Neural cell (in vitro differentiated cells): ENCODE measurements around the gene PPARGC1A. TPM values are rescaled to one million over a fixed set of nuclear protein-coding genes. Genes with fewer than 3 reads are reported as not detected.

Experiments used
- H2AFZ ChIP-seq: fragments of 200-600, 300-800 bp; sonication (generic), shearing (Covaris generic); 2 replicates; pipeline ENCODE4 v1.6.0; 2014; ENCODE audit warnings: low read depth, mild to moderate bottlenecking, antibody characterized with exemption, low read length, moderate library complexity
- H3F3A ChIP-seq: fragments of 200-600 bp; shearing (Covaris generic); 2 replicates; pipeline ENCODE4 v1.6.1; 2016; ENCODE audit warnings: mild to moderate bottlenecking, moderate library complexity, mixed read lengths, antibody characterized with exemption, low read length; ENCODE audit not compliant: insufficient read depth, poor library complexity, severe bottlenecking
- H3K27ac ChIP-seq: fragments of 200-600, 300-800 bp; sonication (generic), shearing (Covaris generic); 2 replicates; pipeline ENCODE4 v1.5.1; 2014; ENCODE audit warnings: mild to moderate bottlenecking, low read length, moderate library complexity
- H3K27me3 ChIP-seq: fragments of 300-800, 200-600 bp; sonication (generic), shearing (Covaris generic); 2 replicates; pipeline ENCODE4 v1.6.0; 2014; ENCODE audit warnings: mild to moderate bottlenecking, low read depth, low read length, moderate library complexity; ENCODE audit not compliant: insufficient read depth
- H3K36me3 ChIP-seq: fragments of 300-800, 200-600 bp; sonication (generic), shearing (Covaris generic); 2 replicates; pipeline ENCODE4 v1.5.1; 2014; ENCODE audit warnings: mild to moderate bottlenecking, antibody characterized with exemption, low read length, moderate library complexity; ENCODE audit not compliant: insufficient read depth
- H3K4me2 ChIP-seq: fragments of 300-800, 200-600 bp; sonication (generic), shearing (Covaris generic); 2 replicates; pipeline ENCODE4 v1.6.0; 2014; ENCODE audit warnings: mild to moderate bottlenecking, low read length
- H3K4me3 ChIP-seq: fragments of 300-800, 200-600 bp; sonication (generic), shearing (Covaris generic); 2 replicates; pipeline ENCODE4 v1.5.1; 2014; ENCODE audit warnings: mild to moderate bottlenecking, low read length, moderate library complexity
- H3K79me2 ChIP-seq: fragments of 200-600 bp; shearing (Covaris generic); replicated peaks from 2 replicates; pipeline ENCODE4 v1.6.0; 2014; ENCODE audit warnings: mild to moderate bottlenecking, low read length, moderate library complexity; ENCODE audit not compliant: insufficient read depth
- H3K9ac ChIP-seq: fragments of 300-800, 200-600 bp; sonication (generic), shearing (Covaris generic); 2 replicates; pipeline ENCODE4 v1.6.1; 2016; ENCODE audit warnings: mild to moderate bottlenecking, low read length, mixed read lengths
- H3K9me2 ChIP-seq: fragments of 200-600 bp; shearing (Covaris generic); 2 replicates; pipeline ENCODE4 v1.6.1; 2016; ENCODE audit warnings: mild to moderate bottlenecking, low read length, mixed read lengths; ENCODE audit not compliant: insufficient read depth
- H3K9me3 ChIP-seq: fragments of 200-600, 300-800 bp; sonication (generic), shearing (Covaris generic); 2 replicates; pipeline ENCODE4 v1.6.1; 2016; ENCODE audit warnings: mild to moderate bottlenecking, mixed run types, low read length, moderate library complexity, mixed read lengths
- H4K20me1 ChIP-seq: fragments of 200-600 bp; shearing (Covaris generic); 2 replicates; pipeline ENCODE4 v1.6.1; 2016; ENCODE audit warnings: mild to moderate bottlenecking, mixed run types; ENCODE audit not compliant: insufficient read depth
- CTCF ChIP-seq: fragments of 450-650 bp; IDR thresholded peaks from 2 replicates; pipeline ENCODE4 v1.5.1; 2014; ENCODE audit warnings: antibody characterized with exemption, mild to moderate bottlenecking, moderate library complexity; ENCODE audit not compliant: poor library complexity, severe bottlenecking
- EP300 ChIP-seq: fragments of 450-650 bp; conservative IDR thresholded peaks from 2 replicates; pipeline ENCODE4 v1.6.1; 2014; ENCODE audit warnings: antibody characterized with exemption, mild to moderate bottlenecking, moderate library complexity; ENCODE audit not compliant: poor library complexity, severe bottlenecking
- EZH2 ChIP-seq: fragments of 200-600, 300-800 bp; shearing (Covaris generic), sonication (generic); IDR thresholded peaks from 2 replicates; pipeline ENCODE4 v1.6.1; 2014; ENCODE audit warnings: antibody characterized with exemption, low read length, borderline replicate concordance, mild to moderate bottlenecking; ENCODE audit not compliant: insufficient read depth, poor library complexity, severe bottlenecking
- MXI1 ChIP-seq: fragments of 450-650 bp; conservative IDR thresholded peaks from 2 replicates; pipeline ENCODE4 v1.6.1; 2014; ENCODE audit warnings: antibody characterized with exemption, mild to moderate bottlenecking; ENCODE audit not compliant: poor library complexity, severe bottlenecking
- POLR2AphosphoS5 ChIP-seq: IDR thresholded peaks from 2 replicates; pipeline ENCODE4 v1.6.1; 2012
- RAD21 ChIP-seq: fragments of 450-650 bp; conservative IDR thresholded peaks from 2 replicates; pipeline ENCODE4 v1.6.1; 2014; ENCODE audit warnings: antibody characterized with exemption, mild to moderate bottlenecking, moderate library complexity
- SMC3 ChIP-seq: fragments of 450-650 bp; conservative IDR thresholded peaks from 2 replicates; pipeline ENCODE4 v1.6.1; 2014; ENCODE audit warnings: antibody characterized with exemption, mild to moderate bottlenecking, moderate library complexity; ENCODE audit not compliant: poor library complexity
- TAF1 ChIP-seq: IDR thresholded peaks from 2 replicates; pipeline ENCODE4 v1.6.1; 2012; ENCODE audit warnings: low read depth
- polyA plus RNA-seq: library from polyadenylated mRNA; depleted of rRNA; stranded (reverse); fragments of >200 nt; gene quantifications from 2 replicates; pipeline ENCODE4 v1.2.3, GENCODE V29; 2014
- TF ChIP-seq, protein P1 (sequence below): IDR thresholded peaks from 2 replicates; pipeline ENCODE4 v1.6.1; 2012; ENCODE audit warnings: borderline replicate concordance

The PPARGC1A gene
- polyA plus RNA-seq, 1 donor from 2014 or later, result 7.2 TPM

GRCh38 chr4:23920296-23920695, 30.4 kb upstream of the PPARGC1A start:
- Histone ChIP-seq H3K9ac (no peak overlapping the region), H3K4me3 (no peak overlapping the region), H3K9me3 (no peaks in the 10 kb centered on the region), H3K27ac (no peak overlapping the region), H3K36me3 (no peaks in the 10 kb centered on the region), H3F3A (no peaks in the 10 kb centered on the region), H2AFZ (no peak overlapping the region), H3K4me2 (no peak overlapping the region), H3K79me2 (no peaks in the 10 kb centered on the region), H4K20me1 (no peaks in the 10 kb centered on the region), H3K9me2 (no peaks in the 10 kb centered on the region), H3K27me3 (no peaks in the 10 kb centered on the region)
- TF ChIP-seq TAF1 (no peak), SMC3 (no peak), RAD21 (no peak), CTCF (no peak), POLR2AphosphoS5 (no peak), EP300 (no peak)

DNA sequence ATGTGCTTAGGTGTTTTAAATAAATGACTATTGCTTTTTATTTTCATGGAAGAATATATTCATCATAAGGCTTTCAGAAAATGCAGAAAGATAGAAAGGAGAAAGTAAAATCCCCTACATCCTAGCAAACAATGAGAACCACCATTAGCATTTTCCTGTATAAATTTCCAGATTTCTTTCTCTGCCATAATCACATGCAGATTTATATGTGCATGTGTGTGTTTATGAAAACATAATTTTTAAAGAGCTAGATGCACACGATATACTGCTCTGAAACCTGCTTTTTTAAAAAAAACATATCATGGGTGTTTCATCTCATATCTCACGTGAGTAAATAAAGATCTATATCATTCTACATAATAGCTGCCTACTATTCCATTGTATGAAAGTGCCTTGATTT, 26.4 kb upstream of the PPARGC1A start:
- Histone ChIP-seq H4K20me1 (no peaks in the 10 kb centered on the region), H3K4me2 (no peak overlapping the region), H3F3A (no peaks in the 10 kb centered on the region), H3K36me3 (no peaks in the 10 kb centered on the region), H3K4me3 (no peak overlapping the region), H3K27me3 (no peaks in the 10 kb centered on the region), H3K9me2 (no peaks in the 10 kb centered on the region), H3K9me3 (no peaks in the 10 kb centered on the region), H3K79me2 (no peaks in the 10 kb centered on the region), H3K9ac (no peak overlapping the region), H2AFZ (no peak overlapping the region), H3K27ac (no peak overlapping the region)
- TF ChIP-seq TAF1, result no peak
- TF ChIP-seq SMC3, result no peak
- TF ChIP-seq MXI1, result no peak
- TF ChIP-seq CTCF, result no peak
- no peak for TF ChIP-seq POLR2AphosphoS5
- TF ChIP-seq EP300, result no peak
- no peak for TF ChIP-seq RAD21
- TF ChIP-seq, protein P1, sequence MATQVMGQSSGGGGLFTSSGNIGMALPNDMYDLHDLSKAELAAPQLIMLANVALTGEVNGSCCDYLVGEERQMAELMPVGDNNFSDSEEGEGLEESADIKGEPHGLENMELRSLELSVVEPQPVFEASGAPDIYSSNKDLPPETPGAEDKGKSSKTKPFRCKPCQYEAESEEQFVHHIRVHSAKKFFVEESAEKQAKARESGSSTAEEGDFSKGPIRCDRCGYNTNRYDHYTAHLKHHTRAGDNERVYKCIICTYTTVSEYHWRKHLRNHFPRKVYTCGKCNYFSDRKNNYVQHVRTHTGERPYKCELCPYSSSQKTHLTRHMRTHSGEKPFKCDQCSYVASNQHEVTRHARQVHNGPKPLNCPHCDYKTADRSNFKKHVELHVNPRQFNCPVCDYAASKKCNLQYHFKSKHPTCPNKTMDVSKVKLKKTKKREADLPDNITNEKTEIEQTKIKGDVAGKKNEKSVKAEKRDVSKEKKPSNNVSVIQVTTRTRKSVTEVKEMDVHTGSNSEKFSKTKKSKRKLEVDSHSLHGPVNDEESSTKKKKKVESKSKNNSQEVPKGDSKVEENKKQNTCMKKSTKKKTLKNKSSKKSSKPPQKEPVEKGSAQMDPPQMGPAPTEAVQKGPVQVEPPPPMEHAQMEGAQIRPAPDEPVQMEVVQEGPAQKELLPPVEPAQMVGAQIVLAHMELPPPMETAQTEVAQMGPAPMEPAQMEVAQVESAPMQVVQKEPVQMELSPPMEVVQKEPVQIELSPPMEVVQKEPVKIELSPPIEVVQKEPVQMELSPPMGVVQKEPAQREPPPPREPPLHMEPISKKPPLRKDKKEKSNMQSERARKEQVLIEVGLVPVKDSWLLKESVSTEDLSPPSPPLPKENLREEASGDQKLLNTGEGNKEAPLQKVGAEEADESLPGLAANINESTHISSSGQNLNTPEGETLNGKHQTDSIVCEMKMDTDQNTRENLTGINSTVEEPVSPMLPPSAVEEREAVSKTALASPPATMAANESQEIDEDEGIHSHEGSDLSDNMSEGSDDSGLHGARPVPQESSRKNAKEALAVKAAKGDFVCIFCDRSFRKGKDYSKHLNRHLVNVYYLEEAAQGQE, result no peak
- TF ChIP-seq EZH2, result no peak
